H9 (cell line): ENCODE data around the gene YTHDC2. TPM values are rescaled to one million over a fixed set of nuclear protein-coding genes. Genes with fewer than 3 reads are reported as not detected.

ENCODE experiments used
- DNase-seq: peaks from one replicate; pipeline ENCODE4 v3.0.0-alpha.2; 2017
- H2AFZ ChIP-seq: one replicate; pipeline ENCODE4 v1.6.1; 2013; ENCODE audit warnings: mild to moderate bottlenecking, low read length, control low read depth, moderate library complexity
- H2AK5ac ChIP-seq: 2 replicates; pipeline ENCODE4 v1.6.1; 2013; ENCODE audit warnings: low read length, control low read depth, mixed read lengths; ENCODE audit not compliant: insufficient read length
- H2BK120ac ChIP-seq: one replicate; pipeline ENCODE4 v1.6.1; 2013; ENCODE audit warnings: low read depth, mild to moderate bottlenecking, low read length, control low read depth, inconsistent platforms; ENCODE audit not compliant: poor library complexity, severe bottlenecking
- H2BK12ac ChIP-seq: 2 replicates; pipeline ENCODE4 v1.6.1; 2013; ENCODE audit warnings: low read length, control low read depth, mixed read lengths, low read depth; ENCODE audit not compliant: insufficient read length
- H2BK15ac ChIP-seq: 2 replicates; pipeline ENCODE4 v1.6.1; 2013; ENCODE audit warnings: low read depth, low read length, control low read depth
- H2BK20ac ChIP-seq: one replicate; pipeline ENCODE4 v1.6.1; 2013; ENCODE audit warnings: low read depth, mild to moderate bottlenecking, low read length, control low read depth, inconsistent platforms; ENCODE audit not compliant: poor library complexity, severe bottlenecking
- H2BK5ac ChIP-seq: 2 replicates; pipeline ENCODE4 v1.6.1; 2013; ENCODE audit warnings: low read length, control low read depth, mixed read lengths; ENCODE audit not compliant: insufficient read length
- H3K14ac ChIP-seq: 2 replicates; pipeline ENCODE4 v1.6.1; 2013; ENCODE audit warnings: low read length, control low read depth; ENCODE audit not compliant: insufficient read depth
- H3K18ac ChIP-seq: 2 replicates; pipeline ENCODE4 v1.6.1; 2013; ENCODE audit warnings: low read depth, mild to moderate bottlenecking, mixed read lengths, low read length, control low read depth; ENCODE audit not compliant: insufficient read length
- H3K23ac ChIP-seq: 2 replicates; pipeline ENCODE4 v1.6.1; 2013; ENCODE audit warnings: low read length, control low read depth, mixed read lengths, low read depth; ENCODE audit not compliant: insufficient read length
- H3K23me2 ChIP-seq: 2 replicates; pipeline ENCODE4 v1.6.1; 2013; ENCODE audit warnings: low read depth, mild to moderate bottlenecking, mixed read lengths, low read length, control low read depth; ENCODE audit not compliant: insufficient read length, poor library complexity, severe bottlenecking
- H3K27ac ChIP-seq: 2 replicates; pipeline ENCODE4 v1.5.1; 2013; ENCODE audit warnings: low read length, control low read depth, mixed read lengths, low read depth; ENCODE audit not compliant: insufficient read length
- H3K27me3 ChIP-seq: 2 replicates; pipeline ENCODE4 v1.6.1; 2013; ENCODE audit warnings: low read length, control low read depth, inconsistent platforms; ENCODE audit not compliant: insufficient read depth
- H3K4ac ChIP-seq: 2 replicates; pipeline ENCODE4 v1.6.1; 2013; ENCODE audit warnings: low read depth, mild to moderate bottlenecking, control low read depth, inconsistent platforms, low read length, moderate library complexity
- H3K4me1 ChIP-seq: 2 replicates; pipeline ENCODE4 v1.6.1; 2013; ENCODE audit warnings: low read length, control low read depth, inconsistent platforms; ENCODE audit not compliant: insufficient read depth
- H3K4me2 ChIP-seq: 2 replicates; pipeline ENCODE4 v1.6.1; 2013; ENCODE audit warnings: low read length, control low read depth, mixed read lengths; ENCODE audit not compliant: insufficient read length, insufficient read depth
- H3K56ac ChIP-seq: 2 replicates; pipeline ENCODE4 v1.6.1; 2013; ENCODE audit warnings: low read depth, mild to moderate bottlenecking, mixed read lengths, low read length, control low read depth; ENCODE audit not compliant: insufficient read length
- H3K79me1 ChIP-seq: 2 replicates; pipeline ENCODE4 v1.6.1; 2013; ENCODE audit warnings: low read depth, mild to moderate bottlenecking, moderate library complexity, low read length, control low read depth, inconsistent platforms; ENCODE audit not compliant: insufficient read depth, poor library complexity, severe bottlenecking
- H3K79me2 ChIP-seq: 2 replicates; pipeline ENCODE4 v1.6.1; 2013; ENCODE audit warnings: low read length, control low read depth, inconsistent platforms; ENCODE audit not compliant: insufficient read depth
- H3K9ac ChIP-seq: 2 replicates; pipeline ENCODE4 v1.6.1; 2013; ENCODE audit warnings: low read length, control low read depth, mixed read lengths; ENCODE audit not compliant: insufficient read length; ENCODE audit errors: extremely low read depth
- H3K9me3 ChIP-seq: one replicate; pipeline ENCODE4 v1.6.1; 2013; ENCODE audit warnings: low read depth, low read length, inconsistent platforms; ENCODE audit not compliant: control insufficient read depth
- H3T11ph ChIP-seq: one replicate; pipeline ENCODE4 v1.6.1; 2013; ENCODE audit warnings: mild to moderate bottlenecking, low read length, control low read depth, inconsistent platforms
- H4K20me1 ChIP-seq: one replicate; pipeline ENCODE4 v1.6.1; 2013; ENCODE audit not compliant: control insufficient read depth, insufficient read length, insufficient read depth
- H4K5ac ChIP-seq: 2 replicates; pipeline ENCODE4 v1.6.1; 2013; ENCODE audit warnings: low read depth, mild to moderate bottlenecking, mixed read lengths, low read length, control low read depth; ENCODE audit not compliant: insufficient read length
- H4K8ac ChIP-seq: replicated peaks from 2 replicates; pipeline ENCODE4 v1.6.1; 2013; ENCODE audit warnings: low read length, control low read depth, mixed read lengths, low read depth; ENCODE audit not compliant: insufficient read length
- H4K91ac ChIP-seq: 2 replicates; pipeline ENCODE4 v1.6.1; 2013; ENCODE audit warnings: low read depth, mild to moderate bottlenecking, moderate library complexity, mixed read lengths, low read length, control low read depth; ENCODE audit not compliant: insufficient read length
- H3K27ac Mint-ChIP-seq, 3 experiments: 2 replicates in 2 of 3; 3 replicates in 1 of 3; pipeline ENCODE4 v1.8.0; 2020 to 2021; ENCODE audit warnings: mixed read lengths in 3 of 3, mild to moderate bottlenecking in 1 of 3, moderate library complexity in 1 of 3
- H3K27me3 Mint-ChIP-seq: 2 replicates; pipeline ENCODE4 v1.8.0; 2021; ENCODE audit warnings: low read depth, mild to moderate bottlenecking, moderate library complexity, mixed read lengths
- H3K36me3 Mint-ChIP-seq, 3 experiments: 2 replicates in 2 of 3; 3 replicates in 1 of 3; pipeline ENCODE4 v1.8.0; 2020 to 2021; ENCODE audit warnings: low read depth in 3 of 3, mixed read lengths in 3 of 3; ENCODE audit not compliant: insufficient read depth in 1 of 3
- H3K4me1 Mint-ChIP-seq, 2 experiments: 2 replicates each; pipeline ENCODE4 v1.8.0; 2020; ENCODE audit warnings: mixed read lengths in 2 of 2
- H3K4me3 Mint-ChIP-seq, 2 experiments: 2 replicates in 1 of 2; 3 replicates in 1 of 2; pipeline ENCODE4 v1.8.0; 2020 to 2021; ENCODE audit warnings: mild to moderate bottlenecking in 2 of 2, mixed read lengths in 2 of 2, moderate library complexity in 1 of 2
- H3K9me3 Mint-ChIP-seq, 2 experiments: 2 replicates in 1 of 2; 3 replicates in 1 of 2; pipeline ENCODE4 v1.8.0; 2020; ENCODE audit warnings: mild to moderate bottlenecking in 2 of 2, mixed read lengths in 2 of 2, moderate library complexity in 1 of 2
- CTCF ChIP-seq: fragments of 200-600 bp; sonication (generic); conservative IDR thresholded peaks from 3 replicates; pipeline ENCODE4 v1.8.0; 2021; ENCODE audit warnings: antibody characterized with exemption, mild to moderate bottlenecking
- WGBS: extraction: QIAGEN DNeasy Blood & Tissue Kit; methylation state at CpG from one replicate; pipeline ENCODE4 v1.1.7; 2013; ENCODE audit warnings: missing lambda C conversion rate, low lambda C conversion rate, mixed read lengths; ENCODE audit not compliant: insufficient read length; ENCODE audit errors: extremely low coverage; 5-methylcytosine and 5-hydroxymethylcytosine counted together
- total RNA-seq: library from RNA; stranded (reverse); gene quantifications from 2 replicates; pipeline ENCODE4 v1.2.1, GENCODE V29; 2021

YTHDC2 gene
- total RNA-seq, 1 experiment from 2014 or later = 22.5 TPM

DNA sequence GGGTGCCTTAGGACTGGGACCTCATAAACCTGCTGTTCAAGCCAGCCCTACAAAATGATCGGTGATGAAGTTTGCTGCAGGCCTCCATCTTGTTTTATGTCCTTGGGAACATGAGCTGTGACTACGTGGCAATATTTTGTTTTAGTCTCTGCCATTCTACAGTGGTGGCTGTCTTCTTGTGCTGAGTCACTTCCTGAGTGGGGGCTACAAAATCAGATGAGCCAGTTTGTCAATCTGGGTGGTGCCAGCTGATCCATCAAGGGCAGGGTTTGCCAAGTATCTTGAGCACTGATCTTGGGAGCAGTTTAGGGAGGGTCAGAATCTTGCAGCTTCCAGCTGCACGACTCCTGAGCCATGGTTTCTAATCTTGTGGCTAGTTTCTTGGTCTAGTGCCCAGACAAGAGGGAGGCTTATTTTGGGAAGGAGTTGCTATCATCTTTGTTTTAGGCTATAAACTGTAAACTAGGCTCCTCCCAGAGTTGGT is 94.7 kb downstream of the YTHDC2 start:
- Histone ChIP-seq H2AFZ (no peak overlapping the region), H4K5ac (no peak overlapping the region)
- H3K27me3 Mint-ChIP-seq = no peaks in the 10 kb centered on the region

More for the DNA sequence above, 94.7 kb downstream of the YTHDC2 start:
- H3K23me2 ChIP-seq = no peaks in the 10 kb centered on the region
- H2AK5ac ChIP-seq = no peak overlapping the region
- Mint-ChIP-seq H3K9me3 (peaks cover 22 to 32% of the 10 kb centered on the region in 2 experiments), H3K4me1 (peaks cover 9 to 17% of the 10 kb centered on the region in 2 experiments), H3K4me3 (no peak overlapping the region), H3K27ac (peak overlapping the region in 1 of 3 experiments; percentile 79; a peak in 1 of 7 replicates), H3K36me3 (peaks cover 6 to 18% (median 7%) of the 10 kb centered on the region in 3 experiments)
- no peak overlapping the region for H4K8ac ChIP-seq
- H2BK20ac ChIP-seq = no peak overlapping the region
- H3K9me3 ChIP-seq = no peaks in the 10 kb centered on the region
- H3K79me1 ChIP-seq = no peaks in the 10 kb centered on the region
- no peak overlapping the region for H2BK15ac ChIP-seq
- H3K9ac ChIP-seq = no peak overlapping the region
- WGBS = no CpG with 5 or more reads among the region's 3 CpGs
- no peaks in the 10 kb centered on the region; the same call in 1 of the 2 replicates for H3K79me2 ChIP-seq
- no peaks in the 10 kb centered on the region for H4K20me1 ChIP-seq
- H3K14ac ChIP-seq = no peak overlapping the region
- no peak overlapping the region for H2BK12ac ChIP-seq
- no peak overlapping the region for H4K91ac ChIP-seq
- H3K56ac ChIP-seq = no peak overlapping the region
- no peak overlapping the region for H3K4me2 ChIP-seq
- no peak overlapping the region for H3K23ac ChIP-seq
- H3K27me3 ChIP-seq = no peaks in the 10 kb centered on the region
- no peak overlapping the region for H2BK120ac ChIP-seq
- H3K4ac ChIP-seq = no peak overlapping the region
- H3K18ac ChIP-seq = no peak overlapping the region
- TF ChIP-seq CTCF = no peak
- H3K4me1 ChIP-seq = no peaks in the 10 kb centered on the region; the same call in 1 of the 2 replicates
- H2BK5ac ChIP-seq = no peak overlapping the region
- no peak for DNase-seq
- H3K27ac ChIP-seq = no peak overlapping the region
- H3T11ph ChIP-seq = no peak overlapping the region
